ENCODE results near the gene SART1.

The SART1 gene, protein sequence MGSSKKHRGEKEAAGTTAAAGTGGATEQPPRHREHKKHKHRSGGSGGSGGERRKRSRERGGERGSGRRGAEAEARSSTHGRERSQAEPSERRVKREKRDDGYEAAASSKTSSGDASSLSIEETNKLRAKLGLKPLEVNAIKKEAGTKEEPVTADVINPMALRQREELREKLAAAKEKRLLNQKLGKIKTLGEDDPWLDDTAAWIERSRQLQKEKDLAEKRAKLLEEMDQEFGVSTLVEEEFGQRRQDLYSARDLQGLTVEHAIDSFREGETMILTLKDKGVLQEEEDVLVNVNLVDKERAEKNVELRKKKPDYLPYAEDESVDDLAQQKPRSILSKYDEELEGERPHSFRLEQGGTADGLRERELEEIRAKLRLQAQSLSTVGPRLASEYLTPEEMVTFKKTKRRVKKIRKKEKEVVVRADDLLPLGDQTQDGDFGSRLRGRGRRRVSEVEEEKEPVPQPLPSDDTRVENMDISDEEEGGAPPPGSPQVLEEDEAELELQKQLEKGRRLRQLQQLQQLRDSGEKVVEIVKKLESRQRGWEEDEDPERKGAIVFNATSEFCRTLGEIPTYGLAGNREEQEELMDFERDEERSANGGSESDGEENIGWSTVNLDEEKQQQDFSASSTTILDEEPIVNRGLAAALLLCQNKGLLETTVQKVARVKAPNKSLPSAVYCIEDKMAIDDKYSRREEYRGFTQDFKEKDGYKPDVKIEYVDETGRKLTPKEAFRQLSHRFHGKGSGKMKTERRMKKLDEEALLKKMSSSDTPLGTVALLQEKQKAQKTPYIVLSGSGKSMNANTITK

DNA sequence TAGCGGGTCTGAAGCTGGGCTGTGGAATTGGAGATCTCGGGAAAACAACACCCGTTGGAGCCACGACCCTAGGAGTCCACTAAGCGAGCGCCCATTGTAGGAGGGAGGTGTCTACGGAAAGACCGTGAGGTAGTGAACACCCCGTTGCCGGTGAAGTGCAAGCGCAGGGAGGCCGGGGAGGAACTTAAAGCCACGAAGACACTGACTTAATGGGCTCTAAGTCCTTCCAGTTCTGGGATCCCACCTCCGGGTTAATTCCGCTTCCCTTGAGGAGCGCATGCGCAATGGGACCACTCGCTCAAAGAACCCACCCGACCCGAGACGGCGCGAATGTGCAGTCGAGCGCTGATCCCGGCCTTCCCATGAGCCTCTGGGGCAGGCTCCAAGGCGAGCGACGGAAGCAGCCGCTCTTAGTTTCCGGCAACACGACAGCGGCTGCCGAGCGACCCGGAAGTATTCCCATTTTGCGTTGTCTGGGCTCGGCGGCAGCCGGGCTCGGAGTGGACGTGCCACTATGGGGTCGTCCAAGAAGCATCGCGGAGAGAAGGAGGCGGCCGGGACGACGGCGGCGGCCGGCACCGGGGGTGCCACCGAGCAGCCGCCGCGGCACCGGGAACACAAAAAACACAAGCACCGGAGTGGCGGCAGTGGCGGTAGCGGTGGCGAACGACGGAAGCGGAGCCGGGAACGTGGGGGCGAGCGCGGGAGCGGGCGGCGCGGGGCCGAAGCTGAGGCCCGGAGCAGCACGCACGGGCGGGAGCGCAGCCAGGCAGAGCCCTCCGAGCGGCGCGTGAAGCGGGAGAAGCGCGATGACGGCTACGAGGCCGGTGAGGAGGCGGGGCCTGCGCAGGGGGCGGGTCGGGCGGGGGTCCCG lies at the start of gene SART1:
TSS of gene SART1 (plus strand) at position 468 of the 874 bp plus-strand sequence. CDS start at position 515, 47 bp downstream.
- peak within 1 kb of the TSS; percentile 94 for H3K9ac ChIP-seq (ENCODE audit: low read depth, low read length)
- no peaks in the 10 kb centered on the region for H3K27me3 ChIP-seq (ENCODE audit: control insufficient read depth, insufficient read depth, low read length)
- H3K4me3 ChIP-seq (ENCODE audit: low read depth, low read length), result peak within 1 kb of the TSS; percentile 99
- H3K36me3 ChIP-seq (ENCODE audit: control insufficient read depth, insufficient read depth, low read length), result peaks cover 26% of the 10 kb centered on the region
- H3K9me3 ChIP-seq (ENCODE audit: control insufficient read depth, insufficient read depth, low read length), result no peaks in the 10 kb centered on the region
- H3K4me1 ChIP-seq (ENCODE audit: control insufficient read depth, insufficient read depth, low read length), result peaks cover 3% of the 10 kb centered on the region

DNA sequence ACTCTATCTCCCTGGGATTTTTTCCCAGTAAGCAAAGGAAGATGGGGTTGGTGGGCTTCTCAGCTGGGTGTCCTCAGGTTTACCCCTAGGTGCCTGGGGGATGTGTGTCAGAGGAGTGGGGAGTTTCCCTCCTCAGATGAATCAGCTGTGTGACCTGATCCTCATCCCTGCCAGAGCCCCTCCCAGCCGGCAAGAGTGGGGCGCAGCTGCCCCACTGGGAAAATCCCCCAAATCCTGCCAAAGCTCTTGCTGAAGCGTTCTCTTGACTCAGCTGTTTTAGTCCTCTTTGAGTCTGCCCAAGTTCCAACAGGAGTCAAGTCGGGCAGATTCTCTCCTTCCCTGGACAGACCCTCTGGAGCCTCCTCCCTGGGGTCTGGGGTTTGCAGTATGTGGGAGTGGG lies 48.7 kb upstream of the SART1 start:
- H3K9me3 ChIP-seq (ENCODE audit: control insufficient read depth, insufficient read depth, low read length), result no peaks in the 10 kb centered on the region
- no peak overlapping the region for H3K4me3 ChIP-seq (ENCODE audit: low read depth, low read length)
- peaks cover 10% of the 10 kb centered on the region for H3K27me3 ChIP-seq (ENCODE audit: control insufficient read depth, insufficient read depth, low read length)
- no peak overlapping the region for H3K9ac ChIP-seq (ENCODE audit: low read depth, low read length)
- H3K36me3 ChIP-seq (ENCODE audit: control insufficient read depth, insufficient read depth, low read length), result no peaks in the 10 kb centered on the region
- no peaks in the 10 kb centered on the region for H3K4me1 ChIP-seq (ENCODE audit: control insufficient read depth, insufficient read depth, low read length)

DNA sequence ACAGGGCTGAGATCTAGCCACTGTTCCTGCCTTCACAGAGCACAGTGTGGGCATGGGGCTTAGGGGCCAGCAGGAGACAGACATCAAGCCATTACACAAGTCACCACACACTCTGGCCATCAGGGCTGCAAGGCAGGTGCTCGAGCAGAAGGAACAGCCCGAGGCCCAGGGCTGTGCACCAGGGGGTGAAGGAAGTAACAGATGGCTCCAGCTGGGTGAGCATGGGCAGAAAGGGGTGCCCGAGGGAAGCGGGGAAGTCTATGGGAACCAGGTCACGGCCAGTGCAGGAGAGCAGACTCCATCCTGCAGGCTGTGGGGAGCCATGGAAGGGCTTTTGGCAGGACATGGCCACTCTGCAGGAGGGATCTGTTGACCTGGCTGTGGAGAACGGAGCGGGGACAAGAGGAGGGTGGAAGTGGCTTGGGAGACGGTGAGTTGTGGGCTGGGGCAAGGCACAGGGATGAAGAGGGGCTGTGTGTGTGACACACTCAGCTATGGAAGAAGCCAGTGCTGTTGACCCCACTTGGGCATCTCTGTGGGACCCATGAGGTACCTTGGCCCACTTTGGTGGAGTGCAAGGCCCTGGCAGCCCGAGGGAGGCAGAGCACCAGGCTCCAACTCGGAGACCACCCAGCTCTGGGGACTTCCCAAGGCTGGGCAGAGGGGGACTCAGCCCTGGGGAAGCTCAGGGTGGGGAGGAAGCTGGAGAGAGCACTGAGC lies 46.3 kb upstream of the SART1 start:
- H3K27me3 ChIP-seq (ENCODE audit: control insufficient read depth, insufficient read depth, low read length), result no peaks in the 10 kb centered on the region
- no peak overlapping the region for H3K4me3 ChIP-seq (ENCODE audit: low read depth, low read length)
- no peak overlapping the region for H3K9ac ChIP-seq (ENCODE audit: low read depth, low read length)
- peaks cover 2% of the 10 kb centered on the region for H3K4me1 ChIP-seq (ENCODE audit: control insufficient read depth, insufficient read depth, low read length)
- H3K36me3 ChIP-seq (ENCODE audit: control insufficient read depth, insufficient read depth, low read length), result no peaks in the 10 kb centered on the region
- no peaks in the 10 kb centered on the region for H3K9me3 ChIP-seq (ENCODE audit: control insufficient read depth, insufficient read depth, low read length)

DNA sequence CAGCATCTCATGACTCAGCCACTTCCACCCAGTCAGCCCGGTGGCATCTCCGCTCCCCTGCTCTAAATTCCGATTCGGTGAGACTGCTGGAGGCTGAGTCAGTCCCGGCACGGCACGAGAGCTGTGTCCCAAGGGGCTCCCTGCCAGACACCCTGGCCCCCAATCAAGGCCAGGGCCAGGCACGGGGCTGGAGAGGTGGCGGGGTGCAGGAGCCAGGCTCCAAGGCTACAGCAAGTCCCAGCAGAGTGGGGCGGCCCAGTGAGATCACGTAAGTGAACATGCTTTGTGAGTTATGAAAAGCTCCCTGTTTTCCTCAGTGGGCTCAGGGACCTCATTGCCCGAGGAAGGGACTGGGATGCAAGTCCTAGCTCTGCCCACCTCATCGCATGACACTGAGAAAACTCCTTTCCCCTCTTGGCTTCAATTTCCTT lies 45.7 kb upstream of the SART1 start:
- Histone ChIP-seq H3K4me1 (ENCODE audit: control insufficient read depth, insufficient read depth, low read length) (peaks cover 2% of the 10 kb centered on the region), H3K9me3 (ENCODE audit: control insufficient read depth, insufficient read depth, low read length) (no peaks in the 10 kb centered on the region), H3K4me3 (ENCODE audit: low read depth, low read length) (no peak overlapping the region), H3K9ac (ENCODE audit: low read depth, low read length) (no peak overlapping the region), H3K36me3 (ENCODE audit: control insufficient read depth, insufficient read depth, low read length) (no peaks in the 10 kb centered on the region), H3K27me3 (ENCODE audit: control insufficient read depth, insufficient read depth, low read length) (no peaks in the 10 kb centered on the region)

DNA sequence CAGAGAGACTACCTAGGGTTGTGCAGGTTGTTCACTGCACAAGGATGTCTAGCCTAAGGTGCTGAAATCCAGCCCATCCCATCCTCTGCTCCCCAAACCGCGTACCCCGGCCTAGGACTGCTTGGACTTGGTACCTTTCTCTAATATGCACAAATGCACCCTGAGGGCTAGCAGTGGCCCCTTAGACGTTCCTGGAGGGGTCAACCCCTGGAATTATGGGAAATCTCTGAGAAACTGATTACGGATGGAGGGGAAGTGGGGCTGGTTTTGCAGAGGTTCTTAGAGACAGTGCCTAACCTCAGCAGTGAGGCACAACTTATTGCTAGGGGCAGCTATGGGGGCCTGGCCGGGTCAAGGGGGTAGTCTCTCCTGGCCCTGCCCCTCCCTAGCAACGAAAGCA lies 45.1 kb upstream of the SART1 start:
- H3K27me3 ChIP-seq (ENCODE audit: control insufficient read depth, insufficient read depth, low read length), result no peaks in the 10 kb centered on the region
- H3K4me3 ChIP-seq (ENCODE audit: low read depth, low read length), result no peak overlapping the region
- peaks cover 3% of the 10 kb centered on the region for H3K36me3 ChIP-seq (ENCODE audit: control insufficient read depth, insufficient read depth, low read length)
- H3K4me1 ChIP-seq (ENCODE audit: control insufficient read depth, insufficient read depth, low read length), result peaks cover 2% of the 10 kb centered on the region
- no peaks in the 10 kb centered on the region for H3K9me3 ChIP-seq (ENCODE audit: control insufficient read depth, insufficient read depth, low read length)
- H3K9ac ChIP-seq (ENCODE audit: low read depth, low read length), result no peak overlapping the region

DNA sequence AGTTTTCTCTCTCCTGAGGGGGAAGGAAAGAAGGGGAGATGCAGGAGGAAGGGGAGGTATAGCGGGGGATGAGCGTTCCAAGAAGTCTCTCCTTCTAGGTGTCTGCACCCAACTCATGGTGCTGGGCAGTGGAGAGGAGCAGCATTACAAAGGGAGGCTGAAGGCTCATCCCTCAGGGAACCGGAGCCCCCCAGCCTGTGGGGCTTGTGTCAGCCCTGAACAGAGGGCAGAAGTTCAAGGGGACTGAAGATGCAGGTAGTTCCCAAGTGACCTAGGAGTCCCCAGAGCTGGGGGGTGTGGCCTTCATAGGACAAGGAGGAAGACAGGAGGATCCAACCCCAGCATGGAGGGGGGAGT lies 44.5 kb upstream of the SART1 start:
- Histone ChIP-seq H3K4me3 (ENCODE audit: low read depth, low read length) (no peak overlapping the region), H3K27me3 (ENCODE audit: control insufficient read depth, insufficient read depth, low read length) (no peaks in the 10 kb centered on the region), H3K36me3 (ENCODE audit: control insufficient read depth, insufficient read depth, low read length) (peaks cover 4% of the 10 kb centered on the region), H3K9ac (ENCODE audit: low read depth, low read length) (no peak overlapping the region), H3K9me3 (ENCODE audit: control insufficient read depth, insufficient read depth, low read length) (no peaks in the 10 kb centered on the region), H3K4me1 (ENCODE audit: control insufficient read depth, insufficient read depth, low read length) (peaks cover 2% of the 10 kb centered on the region)

DNA sequence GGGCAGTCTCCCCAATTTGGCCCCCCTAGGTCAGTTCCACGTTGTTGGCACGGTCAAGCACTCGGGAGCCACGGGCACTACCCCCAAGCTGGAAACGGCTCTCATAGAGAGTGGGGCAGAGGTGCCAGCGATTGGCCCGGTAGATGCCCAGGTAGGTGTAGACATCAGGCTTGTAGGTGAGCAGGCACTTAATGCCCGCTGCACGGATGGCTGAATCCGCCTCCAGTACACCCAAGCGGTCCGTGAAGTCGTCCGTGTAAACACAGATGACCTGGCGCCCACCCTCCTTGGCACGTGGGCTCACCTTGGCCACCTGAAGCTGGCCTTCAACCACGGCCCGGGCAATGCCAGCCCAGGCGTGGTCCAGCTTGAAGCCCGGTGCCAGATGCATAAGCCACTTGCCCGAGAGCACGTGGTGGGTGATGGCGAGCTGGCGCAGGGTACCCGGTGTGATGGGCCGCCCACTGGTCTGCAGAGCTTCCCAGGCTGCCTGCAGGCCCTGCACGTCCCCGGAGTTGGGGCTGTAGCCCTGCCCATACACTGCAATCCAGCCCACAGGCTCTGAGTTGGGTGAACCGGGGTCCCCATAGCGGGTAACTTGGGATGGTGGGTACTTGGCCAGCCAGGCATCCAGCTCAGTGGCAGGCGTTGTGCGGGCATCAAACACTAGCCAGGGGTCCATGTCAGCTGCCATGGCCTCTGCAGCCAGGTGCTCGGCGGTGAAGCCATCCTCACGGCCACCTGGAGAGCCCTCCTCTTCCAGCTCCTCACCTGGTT lies 43.9 kb upstream of the SART1 start:
- Histone ChIP-seq H3K9ac (ENCODE audit: low read depth, low read length) (no peak overlapping the region), H3K4me3 (ENCODE audit: low read depth, low read length) (peak overlapping the region; percentile 89), H3K36me3 (ENCODE audit: control insufficient read depth, insufficient read depth, low read length) (peaks cover 9% of the 10 kb centered on the region), H3K27me3 (ENCODE audit: control insufficient read depth, insufficient read depth, low read length) (no peaks in the 10 kb centered on the region), H3K9me3 (ENCODE audit: control insufficient read depth, insufficient read depth, low read length) (no peaks in the 10 kb centered on the region), H3K4me1 (ENCODE audit: control insufficient read depth, insufficient read depth, low read length) (peaks cover 2% of the 10 kb centered on the region)

DNA sequence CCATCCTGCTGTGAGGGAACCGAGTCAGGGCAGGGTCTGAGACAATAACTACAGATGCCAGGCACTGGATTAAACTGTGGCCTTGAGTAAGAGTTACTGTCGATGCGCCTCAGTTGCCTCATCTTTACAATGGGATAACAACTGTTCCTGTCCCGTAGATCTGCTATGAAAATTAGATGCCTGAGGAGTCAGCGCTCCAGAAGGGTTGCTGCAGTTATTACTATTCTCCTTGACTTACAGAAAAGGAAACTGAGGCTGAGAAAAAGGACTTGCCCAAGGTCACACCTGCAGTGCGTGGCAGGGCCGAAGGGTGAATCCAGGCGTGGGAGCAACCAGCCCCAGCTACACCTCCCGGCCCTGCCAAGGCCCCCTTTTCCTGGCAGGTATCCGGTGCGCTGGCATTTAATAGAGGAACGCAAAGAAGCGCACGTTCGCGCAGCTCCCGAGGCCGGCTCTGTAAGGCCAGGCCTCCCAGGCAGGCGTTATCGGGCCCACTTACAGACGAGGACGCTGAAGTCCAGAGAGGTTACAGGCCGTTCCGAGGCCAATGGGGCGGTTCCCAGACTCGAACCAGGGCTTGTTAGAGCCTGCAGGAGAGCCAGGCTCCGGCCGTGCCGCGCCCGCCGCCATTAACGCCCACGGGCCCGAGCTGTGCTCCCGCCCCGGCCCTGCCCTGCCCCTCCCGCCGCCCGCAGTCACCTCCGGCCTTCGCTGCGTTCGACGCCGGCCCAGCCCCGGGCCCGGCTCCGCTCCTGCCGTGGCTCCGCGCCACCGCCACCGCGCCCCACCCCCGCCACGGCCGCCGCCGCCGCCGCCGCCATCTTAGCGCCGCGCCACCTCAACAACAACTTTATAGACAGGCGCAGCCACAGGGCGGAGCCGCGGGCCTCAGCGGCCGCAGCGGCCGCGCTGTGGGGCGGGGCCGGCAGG lies 43.1 kb upstream of the SART1 start, which contains the start of gene C11orf68:
TSS of gene C11orf68 (minus strand) at position 852 of the 930 bp plus-strand sequence. CDS start at position 821, 31 bp downstream.
- Histone ChIP-seq H3K27me3 (ENCODE audit: control insufficient read depth, insufficient read depth, low read length) (no peaks in the 10 kb centered on the region), H3K9ac (ENCODE audit: low read depth, low read length) (peak within 1 kb of the TSS; percentile 88), H3K9me3 (ENCODE audit: control insufficient read depth, insufficient read depth, low read length) (no peaks in the 10 kb centered on the region), H3K4me3 (ENCODE audit: low read depth, low read length) (peak within 1 kb of the TSS; percentile 89), H3K4me1 (ENCODE audit: control insufficient read depth, insufficient read depth, low read length) (peaks cover 2% of the 10 kb centered on the region), H3K36me3 (ENCODE audit: control insufficient read depth, insufficient read depth, low read length) (peaks cover 9% of the 10 kb centered on the region)

DNA sequence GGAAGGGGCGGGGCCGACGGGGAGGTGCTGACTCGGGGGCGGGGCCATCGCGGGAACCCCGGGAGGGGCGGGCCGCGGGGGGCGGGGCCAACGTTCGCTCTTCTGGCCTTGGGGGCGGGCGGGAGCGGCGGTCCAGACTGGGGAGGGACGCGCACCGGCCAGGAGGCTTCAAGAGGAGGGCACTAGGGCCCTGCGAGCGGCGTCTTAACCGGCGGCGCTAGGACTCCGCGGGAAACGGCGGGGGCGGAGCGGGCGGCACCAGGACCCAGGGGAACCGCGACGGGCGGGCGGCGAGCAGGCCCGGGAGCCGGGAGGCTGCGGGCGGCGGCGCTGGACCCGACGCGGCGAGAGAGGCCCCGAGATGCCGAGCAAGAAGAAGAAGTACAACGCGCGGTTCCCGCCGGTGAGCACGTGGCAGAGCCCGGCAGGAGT lies 42.4 kb upstream of the SART1 start, which contains the start of gene DRAP1:
TSS of gene DRAP1 (plus strand) at position 286 of the 432 bp plus-strand sequence. CDS start at position 362, 76 bp downstream.
- H3K4me3 ChIP-seq (ENCODE audit: low read depth, low read length), result peak within 1 kb of the TSS; percentile 89
- peaks cover 2% of the 10 kb centered on the region for H3K4me1 ChIP-seq (ENCODE audit: control insufficient read depth, insufficient read depth, low read length)
- no peaks in the 10 kb centered on the region for H3K9me3 ChIP-seq (ENCODE audit: control insufficient read depth, insufficient read depth, low read length)
- H3K36me3 ChIP-seq (ENCODE audit: control insufficient read depth, insufficient read depth, low read length), result peaks cover 9% of the 10 kb centered on the region
- H3K27me3 ChIP-seq (ENCODE audit: control insufficient read depth, insufficient read depth, low read length), result no peaks in the 10 kb centered on the region
- peak within 1 kb of the TSS; percentile 88 for H3K9ac ChIP-seq (ENCODE audit: low read depth, low read length)

All from iPS-15b (cell line).